AG10803 (cell line): Measurements from ENCODE around the gene PLXNA2.

Experiments
- DNase-seq: peaks from one replicate; pipeline ENCODE4 v3.0.0; 2010; ENCODE audit warnings: low read depth
- H3K4me3 ChIP-seq: 2 replicates; pipeline ENCODE4 v1.5.1; 2011; ENCODE audit warnings: mild to moderate bottlenecking, low read length, control low read depth
- TF ChIP-seq, protein P1 (sequence below): conservative IDR thresholded peaks from 2 replicates; pipeline ENCODE4 v1.5.1; 2011; ENCODE audit warnings: mild to moderate bottlenecking, low read length, control low read depth, inconsistent platforms

The PLXNA2 gene

DNA sequence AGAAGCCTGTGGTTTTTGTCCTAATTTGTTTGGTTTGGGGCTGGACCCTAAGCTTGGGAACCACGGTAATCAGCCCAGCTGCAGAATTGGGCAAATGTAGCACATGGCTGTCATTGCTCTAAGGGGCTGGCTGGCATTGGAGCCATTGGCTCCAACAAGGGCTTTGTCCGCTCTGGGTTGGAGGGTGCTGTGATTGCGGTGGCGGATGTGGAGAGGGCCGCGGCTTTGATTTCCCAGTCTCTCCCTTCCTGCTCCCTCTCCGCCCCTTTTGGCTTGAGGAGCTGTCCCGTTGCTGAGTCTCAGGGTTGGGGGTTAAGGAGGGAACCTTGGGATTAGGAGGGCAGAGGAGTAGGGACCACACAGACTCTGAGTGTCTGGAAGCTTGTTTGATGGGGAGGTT is 241.5 kb downstream of the PLXNA2 start:
- no peak overlapping the region for H3K4me3 ChIP-seq
- TF ChIP-seq, protein P1, sequence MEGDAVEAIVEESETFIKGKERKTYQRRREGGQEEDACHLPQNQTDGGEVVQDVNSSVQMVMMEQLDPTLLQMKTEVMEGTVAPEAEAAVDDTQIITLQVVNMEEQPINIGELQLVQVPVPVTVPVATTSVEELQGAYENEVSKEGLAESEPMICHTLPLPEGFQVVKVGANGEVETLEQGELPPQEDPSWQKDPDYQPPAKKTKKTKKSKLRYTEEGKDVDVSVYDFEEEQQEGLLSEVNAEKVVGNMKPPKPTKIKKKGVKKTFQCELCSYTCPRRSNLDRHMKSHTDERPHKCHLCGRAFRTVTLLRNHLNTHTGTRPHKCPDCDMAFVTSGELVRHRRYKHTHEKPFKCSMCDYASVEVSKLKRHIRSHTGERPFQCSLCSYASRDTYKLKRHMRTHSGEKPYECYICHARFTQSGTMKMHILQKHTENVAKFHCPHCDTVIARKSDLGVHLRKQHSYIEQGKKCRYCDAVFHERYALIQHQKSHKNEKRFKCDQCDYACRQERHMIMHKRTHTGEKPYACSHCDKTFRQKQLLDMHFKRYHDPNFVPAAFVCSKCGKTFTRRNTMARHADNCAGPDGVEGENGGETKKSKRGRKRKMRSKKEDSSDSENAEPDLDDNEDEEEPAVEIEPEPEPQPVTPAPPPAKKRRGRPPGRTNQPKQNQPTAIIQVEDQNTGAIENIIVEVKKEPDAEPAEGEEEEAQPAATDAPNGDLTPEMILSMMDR, result no peak

DNA sequence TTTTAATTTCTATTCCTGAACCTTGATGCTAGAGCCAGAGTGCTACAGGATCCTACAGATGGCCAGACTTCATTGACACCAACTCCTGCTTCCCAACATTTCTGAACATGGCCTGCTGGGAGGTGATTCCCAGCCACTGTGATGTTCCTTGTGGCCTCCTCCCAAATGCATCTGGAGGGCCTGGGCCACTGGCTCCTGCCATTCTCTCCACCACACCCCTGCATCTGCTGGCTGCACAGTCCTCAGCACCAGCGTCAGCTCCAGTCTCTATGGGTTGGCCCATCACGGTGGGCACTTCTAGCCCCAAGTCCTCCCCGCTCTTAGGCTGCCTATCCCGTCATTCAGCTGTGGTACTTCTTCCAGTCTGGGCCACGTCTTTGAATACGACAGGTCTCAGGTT is 242.1 kb downstream of the PLXNA2 start:
- TF ChIP-seq, protein P1, result no peak
- H3K4me3 ChIP-seq, result no peak overlapping the region
- no peak for DNase-seq

More for the DNA sequence above, 241.5 kb downstream of the PLXNA2 start:
- DNase-seq, result no peak

DNA sequence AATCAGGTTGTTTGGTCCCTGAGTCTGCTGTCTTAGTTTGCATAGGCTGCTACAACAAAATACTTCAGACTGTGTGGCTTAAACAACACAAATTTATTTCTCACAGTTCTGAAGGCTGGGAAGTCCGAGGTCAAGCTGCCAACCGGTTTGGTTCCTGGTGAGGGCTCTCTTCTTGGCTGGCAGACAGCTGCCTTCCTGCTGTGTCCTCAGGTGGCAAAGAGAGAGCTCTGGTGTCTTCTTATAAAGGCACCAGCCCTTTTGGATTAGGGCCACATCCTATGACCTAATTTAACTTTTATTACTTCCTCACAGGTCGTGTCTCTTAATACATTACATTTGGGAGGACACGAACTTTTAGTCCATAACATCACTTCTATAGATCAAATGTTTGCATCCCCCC is 243.7 kb downstream of the PLXNA2 start:
- no peak overlapping the region for H3K4me3 ChIP-seq
- no peak for DNase-seq
- TF ChIP-seq, protein P1, result no peak

DNA sequence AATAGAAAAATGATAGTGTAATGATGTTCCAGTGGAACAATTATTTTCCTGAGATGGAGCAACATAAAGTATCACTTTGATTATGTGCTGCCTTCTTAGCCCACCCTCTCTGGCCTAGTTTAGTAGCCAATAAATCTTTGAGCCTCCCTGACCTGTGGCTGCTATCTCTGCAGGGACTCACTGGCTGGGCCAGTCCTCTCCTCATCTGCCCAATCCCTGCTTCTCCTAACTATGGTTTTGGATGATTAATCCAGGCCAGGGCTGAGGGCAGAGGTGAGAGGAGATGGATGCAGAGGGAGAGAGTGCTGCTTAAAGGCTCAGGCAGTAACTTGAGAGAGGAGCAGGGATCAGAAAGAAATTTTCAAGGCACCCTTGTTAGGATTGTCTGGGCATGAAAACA is 244.2 kb downstream of the PLXNA2 start:
- DNase-seq, result no peak
- TF ChIP-seq, protein P1, result no peak
- H3K4me3 ChIP-seq, result no peak overlapping the region

DNA sequence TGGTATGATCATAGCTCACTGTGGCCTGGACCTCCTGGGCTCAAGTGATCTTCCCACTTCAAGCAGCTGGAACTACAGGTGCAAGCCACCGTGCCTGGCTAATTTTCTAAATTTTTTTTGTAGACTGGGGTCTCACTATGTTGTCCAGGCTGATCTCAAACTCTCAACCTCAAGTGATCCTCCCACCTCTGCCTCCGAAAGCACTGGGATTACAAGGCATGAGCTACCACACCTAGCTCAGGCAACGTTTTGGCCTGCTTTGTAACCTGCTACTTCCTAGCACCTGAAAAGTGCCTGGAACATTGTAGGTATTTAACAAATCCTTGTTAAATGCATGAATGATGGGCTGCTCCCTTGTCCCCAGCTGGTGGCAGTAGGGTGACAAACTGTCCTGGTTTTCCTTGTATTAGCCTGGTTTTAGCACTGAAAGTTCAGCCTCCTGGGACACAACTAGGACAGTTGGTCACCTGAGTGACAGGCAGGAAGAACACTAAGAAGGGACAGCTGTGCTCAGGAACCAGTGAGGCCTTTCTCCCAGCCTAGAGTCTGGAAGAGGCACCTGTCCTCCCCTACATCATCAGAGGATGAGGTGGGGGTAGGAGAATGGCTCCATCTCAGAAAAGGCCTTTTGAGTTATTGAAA is 244.8 kb downstream of the PLXNA2 start:
- H3K4me3 ChIP-seq, result no peak overlapping the region
- TF ChIP-seq, protein P1, result no peak
- no peak for DNase-seq

DNA sequence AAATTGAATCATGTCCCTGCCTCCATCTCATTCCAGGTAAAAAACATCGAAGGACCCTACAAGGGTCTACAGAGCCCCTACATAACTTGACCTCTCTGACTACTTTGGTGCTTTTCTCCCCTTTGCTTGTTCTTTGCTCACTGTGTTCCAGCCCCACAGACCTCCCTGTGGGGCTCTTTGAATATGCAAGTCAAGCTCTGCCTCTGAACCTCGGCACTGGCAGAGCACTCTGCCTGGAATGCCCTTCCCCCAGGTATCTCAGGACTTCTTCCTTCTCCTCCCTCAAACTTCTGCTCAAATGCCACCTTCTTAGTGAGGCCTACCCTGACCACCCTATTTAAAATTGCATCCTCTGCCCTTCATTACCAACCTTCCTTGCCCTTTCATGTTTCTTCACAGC is 245.5 kb downstream of the PLXNA2 start:
- TF ChIP-seq, protein P1, result no peak
- no peak overlapping the region for H3K4me3 ChIP-seq
- no peak for DNase-seq

DNA sequence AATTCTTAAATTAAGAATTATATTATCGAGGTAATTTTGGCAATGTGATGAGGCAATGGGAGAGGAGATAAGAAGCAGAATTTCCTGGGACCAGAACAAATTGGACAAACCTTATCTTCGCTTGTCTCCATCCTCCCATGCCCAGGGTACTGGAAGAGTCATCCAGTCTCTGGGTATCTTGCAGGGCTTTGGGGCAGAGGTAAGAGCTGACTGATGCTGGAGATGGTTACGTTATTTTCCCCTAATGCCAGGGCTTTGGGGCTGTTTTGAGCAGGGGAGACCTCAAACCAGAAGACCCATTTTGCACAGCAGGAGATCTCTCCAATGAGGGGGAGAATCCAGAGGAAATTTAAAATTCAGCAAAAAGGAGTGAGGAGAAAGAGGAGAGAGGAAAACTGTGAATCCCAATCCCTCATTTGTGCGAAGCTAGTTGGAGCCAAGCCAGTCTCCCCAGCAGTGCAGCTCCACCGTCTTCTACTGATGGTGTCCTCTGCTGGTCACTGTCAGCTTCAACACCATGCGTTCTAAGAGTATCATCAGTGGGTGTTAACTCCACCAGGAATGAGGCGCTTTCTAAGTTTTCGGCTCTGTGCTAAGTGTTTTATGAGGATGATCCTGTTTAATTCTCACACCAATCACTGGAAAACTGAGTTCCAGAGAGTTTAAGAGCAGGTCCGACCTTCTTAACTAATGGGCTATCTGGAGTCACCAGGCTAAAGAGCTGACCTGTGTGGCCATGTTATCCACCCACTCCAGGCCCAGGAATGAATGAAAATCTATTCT is 246.5 kb downstream of the PLXNA2 start:
- TF ChIP-seq, protein P1, result peak; percentile 95
- peak; percentile 71 for DNase-seq
- H3K4me3 ChIP-seq, result no peak overlapping the region
